GM21737 (cell line): ENCODE measurements around the gene INSM2.

Experiments
- ATAC-seq: cut with Tn5 transposase; IDR thresholded peaks from one replicate; pipeline ENCODE4 v1.9.1; 2021; ENCODE audit warnings: mild to moderate bottlenecking, moderate library complexity; ENCODE audit not compliant: unreplicated experiment

The INSM2 gene

GRCh38 chr14:35539969-35540368 is 6.0 kb downstream of the INSM2 start:
- no peak for ATAC-seq

- ATAC-seq: no peak
Measured at GRCh38 chr14:35543006-35543405, 9.0 kb downstream of the INSM2 start.

DNA sequence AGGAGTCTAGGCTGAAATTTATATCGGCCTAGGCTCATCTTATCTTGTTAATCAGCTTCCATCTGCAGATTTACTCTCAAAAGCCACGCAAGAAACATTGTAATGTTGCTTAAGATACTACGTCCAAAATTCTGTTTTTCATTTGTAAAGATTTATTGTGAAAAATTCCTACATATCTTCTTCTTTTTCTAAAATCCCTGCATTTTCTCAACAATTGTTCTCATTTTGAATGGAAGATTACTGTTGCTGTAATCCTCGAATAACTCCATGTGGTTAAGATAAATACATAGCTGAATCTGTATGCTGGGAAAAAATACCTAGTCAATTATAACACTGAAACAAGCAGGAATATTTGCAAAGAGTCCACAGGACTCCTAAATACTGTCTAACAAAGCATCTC is 15.6 kb downstream of the INSM2 start:
- no peak for ATAC-seq

DNA sequence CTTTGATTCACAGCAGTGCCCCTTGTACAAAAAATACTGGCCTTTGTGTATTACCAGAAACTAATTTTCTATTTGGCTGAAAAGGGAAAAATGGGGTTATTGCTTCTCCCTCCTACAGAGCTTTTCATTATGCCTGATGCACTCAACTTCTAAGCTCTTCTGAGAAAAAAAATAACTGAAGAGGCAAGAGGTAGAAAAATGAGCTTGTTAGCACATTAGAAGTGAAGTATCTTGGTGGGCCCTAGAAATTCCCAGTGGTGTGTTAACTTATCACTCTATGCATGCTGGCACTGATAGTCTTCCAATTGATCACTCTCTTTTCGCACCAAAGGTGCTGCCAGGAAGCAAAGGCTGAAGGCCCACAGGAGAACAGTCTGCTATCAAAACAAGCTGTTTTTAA is 17.1 kb downstream of the INSM2 start:
- no peak for ATAC-seq

- ATAC-seq: no peak
Measured at GRCh38 chr14:35553808-35554207, 19.8 kb downstream of the INSM2 start.

DNA sequence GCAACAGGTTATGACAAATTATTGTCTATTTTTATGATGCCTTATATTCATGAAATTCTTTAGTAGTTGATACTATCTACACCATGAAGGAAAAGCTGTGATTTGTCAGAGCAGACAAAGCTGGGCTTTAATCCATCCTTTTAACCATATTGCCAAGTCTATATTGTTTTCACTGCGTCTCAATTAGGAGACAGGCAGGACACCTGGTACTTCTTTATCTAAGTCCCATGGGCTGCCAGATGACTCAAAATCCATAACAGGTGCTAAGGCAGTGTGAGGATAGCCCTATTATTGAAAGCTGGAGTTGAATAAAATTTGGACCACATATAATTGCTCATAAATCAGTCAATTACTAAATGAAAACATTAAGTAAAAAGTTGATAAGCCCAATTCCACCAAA is 22.6 kb downstream of the INSM2 start:
- no peak for ATAC-seq

GRCh38 chr14:35557221-35557747 is 23.3 kb downstream of the INSM2 start:
- no peak for ATAC-seq

DNA sequence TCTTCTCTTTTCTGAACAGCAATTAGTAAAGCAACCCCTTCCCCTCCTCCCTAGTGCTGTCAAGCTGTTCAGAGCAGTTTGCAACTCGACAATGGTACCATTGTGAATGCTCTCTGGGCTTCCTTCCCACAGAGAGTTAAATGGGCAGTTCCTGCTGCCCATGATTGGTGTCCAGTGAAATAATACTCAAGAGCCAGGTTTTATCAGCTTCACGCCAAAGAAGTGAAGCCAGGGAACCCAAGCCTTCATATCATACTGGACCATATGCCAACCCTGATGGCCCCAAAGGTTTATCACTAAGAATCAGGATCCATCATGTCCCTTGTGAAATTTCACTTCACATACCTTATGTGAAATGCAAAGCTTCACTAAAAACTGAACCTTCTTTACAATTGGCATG is 24.7 kb downstream of the INSM2 start:
- no peak for ATAC-seq

DNA sequence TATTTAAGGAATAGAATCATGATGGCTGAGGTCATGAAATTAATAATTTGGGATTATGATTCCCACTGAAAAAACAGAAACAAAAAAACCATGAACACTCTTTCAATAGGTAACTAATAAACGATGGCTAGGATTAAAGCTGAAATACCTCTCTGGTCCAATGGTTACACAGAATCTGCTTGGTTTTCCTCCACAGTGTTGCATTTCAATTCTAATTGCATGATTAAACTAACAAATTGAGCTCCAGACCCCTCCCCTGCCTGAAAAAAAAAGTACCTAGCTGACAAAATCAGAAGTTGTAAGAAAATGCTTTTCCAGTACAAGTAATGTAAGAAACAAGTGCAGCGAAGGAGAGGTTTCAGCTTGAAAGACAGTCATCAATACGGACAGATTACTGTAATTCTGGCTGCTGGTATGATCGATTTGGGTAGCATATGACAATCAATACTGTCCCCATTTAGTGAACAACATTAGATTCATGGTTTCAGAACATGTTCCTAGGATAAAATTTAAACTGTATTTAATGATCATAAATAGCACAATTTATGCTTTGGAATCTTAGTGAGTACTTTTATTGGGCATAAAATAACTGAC is 32.0 kb downstream of the INSM2 start:
- no peak for ATAC-seq

GRCh38 chr14:35571598-35571997 is 37.6 kb downstream of the INSM2 start:
- no peak for ATAC-seq

DNA sequence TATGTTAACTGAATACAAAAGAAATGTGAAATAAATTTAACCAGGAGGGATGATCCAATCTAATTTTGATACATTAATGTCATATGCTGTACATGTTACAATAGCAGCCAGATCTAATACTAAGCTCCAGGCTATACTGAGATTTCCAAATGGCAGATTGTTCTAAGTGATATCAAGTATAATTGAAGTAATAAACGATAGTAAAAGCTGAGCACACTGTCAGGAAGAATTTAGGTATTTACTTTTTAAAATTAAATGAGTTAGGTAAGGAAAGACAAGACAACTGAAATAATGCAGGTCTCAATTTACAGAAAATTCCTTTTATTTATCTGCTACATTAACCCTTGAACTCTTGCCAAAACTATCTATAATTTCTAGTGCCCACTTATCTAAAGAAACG is 39.9 kb downstream of the INSM2 start:
- ATAC-seq: no peak

DNA sequence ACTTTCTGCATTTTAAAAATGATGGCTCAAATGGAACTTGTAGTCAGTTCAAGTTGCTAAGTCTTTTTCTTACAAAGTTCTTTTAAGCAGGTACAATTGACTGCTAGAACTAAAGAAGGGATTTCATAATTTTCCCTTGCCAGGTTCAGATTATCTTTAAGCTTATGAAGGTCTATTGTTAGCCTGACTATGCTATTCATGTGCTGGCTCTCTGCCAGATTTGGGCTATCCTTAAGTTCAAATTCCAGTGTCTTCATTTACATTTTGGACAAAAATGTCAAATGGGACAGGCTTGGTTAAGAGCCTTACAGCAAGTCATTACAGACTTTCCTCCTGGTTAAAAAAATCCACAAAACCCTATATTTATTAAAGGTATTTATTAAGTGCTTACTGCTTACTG is 42.3 kb downstream of the INSM2 start:
- ATAC-seq: no peak

- ATAC-seq: no peak
Measured at GRCh38 chr14:35576856-35577255, 42.9 kb downstream of the INSM2 start.

DNA sequence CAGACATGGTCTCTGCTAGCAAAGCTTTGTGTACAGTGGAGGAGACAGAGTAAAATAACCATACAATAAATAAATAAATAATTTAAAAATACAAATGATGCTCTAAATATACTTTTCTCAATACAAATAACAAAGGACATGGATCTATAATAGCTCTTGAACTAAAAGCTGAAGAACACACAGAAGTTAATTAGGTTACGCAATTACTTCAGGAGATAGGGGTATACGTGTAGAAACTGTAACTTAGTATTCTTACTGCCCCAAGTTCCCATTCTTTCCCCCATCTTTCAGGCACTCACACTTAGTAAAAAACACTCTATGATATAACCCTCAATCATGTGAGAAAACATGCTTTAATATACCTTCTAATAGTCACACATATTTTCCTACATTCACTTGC is 44.2 kb downstream of the INSM2 start:
- no peak for ATAC-seq

DNA sequence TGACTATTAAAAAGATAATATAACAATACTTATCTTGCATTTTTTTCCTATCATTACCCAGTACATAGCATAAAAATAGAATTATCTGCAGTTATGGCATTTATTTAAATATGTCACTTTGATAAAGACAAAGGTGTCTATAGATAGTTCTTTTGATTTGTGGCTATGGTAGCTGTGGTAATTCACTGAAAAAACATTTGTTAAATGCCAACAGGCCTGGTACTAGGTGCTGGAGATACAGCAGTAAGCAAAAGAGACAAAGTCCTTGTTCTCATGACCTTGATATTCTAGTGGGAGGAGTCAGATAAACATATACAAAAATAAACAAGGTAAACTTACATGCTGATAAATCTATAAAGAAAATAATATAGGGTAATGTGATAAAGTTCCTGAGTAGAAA is 44.7 kb downstream of the INSM2 start:
- ATAC-seq: no peak
